ENCODE data around the gene HPSE2. TPM values are rescaled to one million over a fixed set of nuclear protein-coding genes. Genes with fewer than 3 reads are reported as not detected.

The HPSE2 gene
- total RNA-seq, 4 donors from 2014 or later: 0.57 to 3.6 (median 1.5) TPM

DNA sequence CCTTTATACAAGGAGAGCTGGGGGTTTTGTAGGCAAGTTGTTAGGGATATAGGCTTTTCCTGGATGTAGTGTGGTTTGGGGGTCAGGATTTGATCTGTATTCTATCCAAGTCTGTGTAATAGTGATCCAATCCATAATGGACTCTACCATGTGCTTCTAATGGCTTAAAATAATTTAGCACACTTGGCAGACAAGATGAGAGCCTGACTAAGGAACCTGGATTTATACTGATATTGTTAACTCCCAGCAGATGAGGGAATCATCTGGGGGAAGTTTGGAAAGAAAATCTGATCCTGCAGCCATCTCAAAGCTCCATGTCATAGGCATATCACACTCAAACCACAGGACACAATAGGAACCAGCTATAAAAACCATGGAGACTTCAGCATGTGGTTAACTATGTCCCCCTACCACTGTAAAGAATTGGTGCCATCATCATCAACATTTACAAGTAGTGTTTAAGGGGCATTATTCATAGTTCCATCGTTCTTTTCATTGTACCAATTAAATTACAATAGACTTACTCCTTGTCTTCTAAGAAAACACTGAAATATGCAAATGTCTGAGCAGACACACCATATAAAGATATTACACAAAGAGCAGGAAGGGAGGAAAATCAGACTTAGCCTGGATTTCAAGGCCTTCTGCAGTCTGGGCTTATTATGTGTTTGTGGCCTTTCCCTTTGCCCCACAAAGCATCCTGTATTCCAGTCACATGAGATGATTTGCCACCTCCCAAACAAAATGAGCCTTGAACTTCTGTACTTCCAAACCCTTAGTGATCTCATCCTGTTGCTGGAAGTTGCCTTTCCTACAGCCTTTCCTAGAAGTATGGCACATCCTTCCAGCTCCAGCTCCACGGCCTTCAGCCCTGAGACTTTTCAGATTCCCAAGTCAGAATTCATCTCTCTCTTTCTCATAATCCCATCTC, 766.4 kb downstream of the HPSE2 start:
- WGBS, 2 donors: 85% methylated on average over 2 of the region's 2 CpGs
- TF ChIP-seq, protein P1, sequence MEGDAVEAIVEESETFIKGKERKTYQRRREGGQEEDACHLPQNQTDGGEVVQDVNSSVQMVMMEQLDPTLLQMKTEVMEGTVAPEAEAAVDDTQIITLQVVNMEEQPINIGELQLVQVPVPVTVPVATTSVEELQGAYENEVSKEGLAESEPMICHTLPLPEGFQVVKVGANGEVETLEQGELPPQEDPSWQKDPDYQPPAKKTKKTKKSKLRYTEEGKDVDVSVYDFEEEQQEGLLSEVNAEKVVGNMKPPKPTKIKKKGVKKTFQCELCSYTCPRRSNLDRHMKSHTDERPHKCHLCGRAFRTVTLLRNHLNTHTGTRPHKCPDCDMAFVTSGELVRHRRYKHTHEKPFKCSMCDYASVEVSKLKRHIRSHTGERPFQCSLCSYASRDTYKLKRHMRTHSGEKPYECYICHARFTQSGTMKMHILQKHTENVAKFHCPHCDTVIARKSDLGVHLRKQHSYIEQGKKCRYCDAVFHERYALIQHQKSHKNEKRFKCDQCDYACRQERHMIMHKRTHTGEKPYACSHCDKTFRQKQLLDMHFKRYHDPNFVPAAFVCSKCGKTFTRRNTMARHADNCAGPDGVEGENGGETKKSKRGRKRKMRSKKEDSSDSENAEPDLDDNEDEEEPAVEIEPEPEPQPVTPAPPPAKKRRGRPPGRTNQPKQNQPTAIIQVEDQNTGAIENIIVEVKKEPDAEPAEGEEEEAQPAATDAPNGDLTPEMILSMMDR (IDR thresholded peaks at IDR 0.05): no peak
- TF ChIP-seq POLR2A (IDR thresholded peaks at IDR 0.05): no peak
- intact Hi-C loops (cut with DNase I; ENCODE audit: low total_unique reads): loop anchor here (10.0 kb wide), 1 partner anchor 776 kb away; no protein-coding TSS in a partner anchor
- no peak for DNase-seq (ENCODE audit: low spot score in 2 of 2)
- H3K4me3 ChIP-seq (ENCODE audit: low read depth, poor library complexity, severe bottlenecking): no peak overlapping the region

DNA sequence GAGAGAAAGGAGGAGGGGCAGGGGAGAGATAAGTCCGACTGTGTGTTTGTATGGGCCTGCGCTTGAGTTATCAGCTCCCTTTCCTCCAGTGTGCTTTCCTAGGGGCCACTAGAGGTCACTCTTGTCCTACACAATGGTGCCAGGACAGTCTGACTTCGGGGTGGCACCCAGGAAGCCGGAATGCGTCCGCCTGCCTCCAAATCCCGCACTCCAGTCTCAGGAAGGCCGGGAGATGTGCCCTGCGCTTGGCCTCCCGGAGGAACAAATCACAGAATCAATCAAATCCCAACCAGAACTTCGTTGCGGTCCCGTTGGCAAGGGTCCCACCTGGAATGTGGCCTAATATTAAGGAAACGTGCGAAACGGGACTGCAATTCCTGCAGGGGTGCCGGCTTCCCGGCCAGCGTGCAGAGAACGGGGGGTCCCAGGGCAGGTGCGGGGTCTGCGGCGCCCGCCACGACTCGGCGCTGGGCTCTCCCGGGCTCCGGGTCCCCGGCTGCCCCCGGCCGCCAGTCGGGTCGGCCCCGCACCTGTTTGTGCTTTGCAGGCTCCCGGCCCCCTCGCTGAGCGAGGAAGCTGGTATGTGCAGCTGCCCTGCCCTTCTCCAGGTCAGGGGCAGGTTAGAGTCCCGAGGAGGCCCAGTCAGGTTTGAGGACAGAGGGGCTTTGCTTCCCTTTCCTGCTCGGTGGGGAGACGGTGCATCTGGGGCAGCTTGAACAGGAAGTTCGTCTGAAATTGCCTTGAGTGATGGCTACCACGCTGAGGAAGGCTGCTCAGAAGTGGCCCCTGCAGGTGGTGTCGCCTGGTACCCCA, 767.9 kb downstream of the HPSE2 start:
- peak overlapping the region; percentile 7 for H3K4me3 ChIP-seq (ENCODE audit: low read depth, poor library complexity, severe bottlenecking)
- intact Hi-C loops (cut with DNase I; ENCODE audit: low total_unique reads): loop anchor here (10.0 kb wide), 1 partner anchor 777 kb away; no protein-coding TSS in a partner anchor
- peak; percentile 73 to 94 for DNase-seq (ENCODE audit: low spot score in 2 of 2)
- no peak for TF ChIP-seq POLR2A (IDR thresholded peaks at IDR 0.05)
- TF ChIP-seq, protein P1 (IDR thresholded peaks at IDR 0.05): peak in 1 of 3 donors; percentile 83
- WGBS, 2 donors: 5 to 7% methylated on average over 19 to 29 of the region's 44 CpGs

DNA sequence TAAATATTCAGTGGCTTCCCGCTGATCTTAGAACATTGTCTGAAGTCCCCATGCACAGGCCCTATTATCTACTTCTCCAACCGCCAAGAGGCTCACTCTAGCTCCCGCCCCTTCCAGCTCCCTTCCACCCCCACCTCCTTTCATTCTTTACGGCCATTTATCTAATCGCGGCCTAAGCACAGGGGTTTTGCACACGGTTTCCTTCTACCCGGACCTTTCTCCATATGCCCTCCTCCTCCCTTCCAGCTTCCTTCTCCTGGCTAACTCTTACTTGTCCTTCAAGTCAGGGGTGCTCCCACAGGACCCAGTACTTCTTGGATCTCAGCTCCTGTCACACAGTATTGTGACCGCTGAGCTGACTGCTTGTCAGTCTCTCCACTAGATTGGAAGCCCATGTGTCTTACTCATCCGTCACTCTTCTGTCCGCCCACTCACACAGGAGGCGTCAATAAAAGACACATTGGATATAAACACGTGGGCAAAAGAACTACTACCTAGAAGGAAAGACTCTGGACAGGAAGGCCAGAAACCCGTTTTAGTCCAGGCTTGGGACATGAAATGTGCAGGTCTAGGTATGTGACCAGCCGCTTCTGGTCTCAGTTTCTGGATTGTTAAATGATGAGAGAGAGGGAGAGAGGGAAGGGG, 768.7 kb downstream of the HPSE2 start:
- intact Hi-C loops (cut with DNase I; ENCODE audit: low total_unique reads): loop anchor here (10.0 kb wide), 1 partner anchor 778 kb away; no protein-coding TSS in a partner anchor
- DNase-seq (ENCODE audit: low spot score in 2 of 2): no peak
- H3K4me3 ChIP-seq (ENCODE audit: low read depth, poor library complexity, severe bottlenecking): no peak overlapping the region
- WGBS, 2 donors: 70 to 72% methylated on average over 15 of the region's 15 CpGs
- no peak for TF ChIP-seq POLR2A (IDR thresholded peaks at IDR 0.05)

DNA sequence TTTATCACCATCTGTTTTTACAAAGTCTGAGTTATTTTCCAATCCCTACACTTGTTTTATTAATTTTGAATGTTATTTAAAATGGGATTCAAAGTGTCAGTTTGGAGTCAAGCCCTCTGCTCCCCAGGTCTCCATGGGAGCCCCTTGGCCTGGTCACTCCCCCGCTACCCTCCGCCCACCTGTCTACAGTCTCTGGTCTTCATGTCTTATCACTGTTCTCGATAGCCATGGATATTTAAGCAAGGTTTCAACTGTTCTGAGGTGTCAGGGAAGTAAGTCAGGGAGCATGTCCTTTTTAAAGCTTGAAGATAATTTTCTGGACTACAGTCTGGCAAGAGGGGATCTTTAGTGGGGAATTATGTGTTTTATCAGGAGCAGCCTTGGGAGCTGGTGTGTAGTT, 769.8 kb downstream of the HPSE2 start:
- 94 to 95% methylated on average over 3 of the region's 3 CpGs for WGBS, 2 donors
- H3K4me3 ChIP-seq (ENCODE audit: low read depth, poor library complexity, severe bottlenecking): no peak overlapping the region
- no peak for TF ChIP-seq POLR2A (IDR thresholded peaks at IDR 0.05)
- TF ChIP-seq, protein P1 (IDR thresholded peaks at IDR 0.05): no peak
- no peak for DNase-seq (ENCODE audit: low spot score in 2 of 2)
- intact Hi-C loops (cut with DNase I; ENCODE audit: low total_unique reads): loop anchor here (10.0 kb wide), 1 partner anchor 779 kb away; no protein-coding TSS in a partner anchor

DNA sequence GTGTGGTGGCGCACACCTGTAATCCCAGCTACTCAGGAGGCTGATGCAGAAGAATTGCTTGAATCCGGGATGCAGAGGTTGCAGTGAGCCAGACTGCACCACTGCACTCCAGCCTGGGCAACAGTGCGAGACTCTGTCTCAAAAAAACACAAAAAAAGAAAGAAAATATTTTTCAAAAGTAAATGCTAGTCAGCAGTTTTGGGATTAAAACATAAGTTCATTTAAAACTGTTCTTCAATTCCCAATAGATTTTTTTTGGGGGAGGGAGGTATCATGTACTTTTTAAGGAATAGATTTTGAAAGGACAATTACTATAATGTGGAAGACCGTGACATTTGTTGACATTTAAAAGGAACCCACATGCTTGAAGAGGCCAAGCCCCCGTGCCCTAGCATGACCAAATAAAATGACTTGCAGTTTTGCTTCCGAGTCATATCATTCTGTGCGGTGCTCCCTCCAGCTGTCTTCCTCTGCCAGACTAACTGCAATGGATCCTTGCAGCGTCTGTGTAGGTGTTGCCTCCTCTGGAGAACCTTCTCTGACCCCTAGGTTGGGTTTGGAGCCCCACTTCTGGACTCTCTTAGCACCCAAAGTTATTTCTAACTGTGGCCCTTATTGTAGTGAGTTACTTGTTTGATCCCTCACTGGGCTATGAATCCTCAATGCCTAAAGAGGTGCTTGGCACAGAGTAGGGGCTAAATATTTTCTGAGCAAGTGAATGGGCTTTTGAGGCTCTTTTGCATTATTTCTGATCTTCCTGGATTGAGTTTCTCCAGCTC, 771.5 kb downstream of the HPSE2 start:
- WGBS, 2 donors: 83% methylated on average over 8 of the region's 8 CpGs
- no peak for DNase-seq (ENCODE audit: low spot score in 2 of 2)
- H3K4me3 ChIP-seq (ENCODE audit: low read depth, poor library complexity, severe bottlenecking): no peak overlapping the region
- TF ChIP-seq POLR2A (IDR thresholded peaks at IDR 0.05): no peak
- intact Hi-C loops (cut with DNase I; ENCODE audit: low total_unique reads): loop anchor here (10.0 kb wide), 1 partner anchor 781 kb away; no protein-coding TSS in a partner anchor

DNA sequence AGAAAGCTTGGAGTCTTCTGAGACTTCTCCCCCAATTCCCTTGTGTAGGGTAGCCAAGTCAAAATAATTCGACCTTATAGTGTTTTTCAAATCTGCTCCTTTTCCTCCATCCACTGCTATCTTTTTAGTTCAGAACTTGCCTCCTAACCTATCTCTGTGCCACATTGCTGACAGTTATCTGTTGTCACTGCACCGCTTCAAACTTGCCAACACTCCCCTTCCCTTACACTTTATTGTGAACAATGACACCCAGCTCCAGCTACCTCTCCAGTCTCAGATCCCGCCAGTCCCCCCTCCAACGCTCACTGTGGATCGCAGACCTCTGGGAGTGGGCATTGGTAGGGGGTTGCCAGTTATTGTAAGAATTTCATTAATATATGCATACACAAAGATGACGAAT, 772.6 kb downstream of the HPSE2 start:
- no peak for DNase-seq (ENCODE audit: low spot score in 2 of 2)
- no peak for TF ChIP-seq POLR2A (IDR thresholded peaks at IDR 0.05)
- TF ChIP-seq, protein P1 (IDR thresholded peaks at IDR 0.05): no peak
- intact Hi-C loops (cut with DNase I; ENCODE audit: low total_unique reads): loop anchor here (10.0 kb wide), 1 partner anchor 782 kb away; no protein-coding TSS in a partner anchor
- no peak overlapping the region for H3K4me3 ChIP-seq (ENCODE audit: low read depth, poor library complexity, severe bottlenecking)
- WGBS, 2 donors: 93 to 94% methylated on average over 6 of the region's 6 CpGs
